K562 (cell line): ENCODE results near the gene HOXB7. TPM values are rescaled to one million over a fixed set of nuclear protein-coding genes. Genes with fewer than 3 reads are reported as not detected.
A peak's percentile ranks its signal among the peaks of the same experiment; 100 is the strongest.

ENCODE experiments used
- BHLHE40 ChIP-seq: IDR thresholded peaks from 2 replicates; pipeline ENCODE4 v1.6.1; 2011; ENCODE audit warnings: low read length, improper control_type of control experiment
- CCNT2 ChIP-seq: IDR thresholded peaks from 2 replicates; pipeline ENCODE4 v1.6.1; 2011; ENCODE audit warnings: borderline replicate concordance, low read depth, mild to moderate bottlenecking, moderate library complexity, mixed read lengths, low read length; ENCODE audit not compliant: insufficient read length; ENCODE audit errors: extremely low read depth
- DDX20 ChIP-seq: fragments of 450-650 bp; IDR thresholded peaks from 2 replicates; pipeline ENCODE4 v1.6.1; 2016; ENCODE audit warnings: missing genetic modification characterization, low read depth, mild to moderate bottlenecking, missing compliant biosample characterization, moderate library complexity
- E2F5 ChIP-seq: sonication (generic); formaldehyde crosslinking; IDR thresholded peaks from 2 replicates; pipeline ENCODE4 v1.8.0; 2022; ENCODE audit warnings: mild to moderate bottlenecking, missing genetic modification reagents
- EGR1 ChIP-seq: fragments of 450-650 bp; conservative IDR thresholded peaks from 2 replicates; pipeline ENCODE4 v1.6.1; 2017; ENCODE audit warnings: mild to moderate bottlenecking
- ELK3 ChIP-seq: fragments of 450-650 bp; formaldehyde crosslinking; IDR thresholded peaks from 2 replicates; pipeline ENCODE4 v1.4.0; 2020; ENCODE audit warnings: mild to moderate bottlenecking
- ETV1 ChIP-seq: fragments of 450-650 bp; conservative IDR thresholded peaks from 2 replicates; pipeline ENCODE4 v1.6.1; 2016; ENCODE audit warnings: missing genetic modification characterization, control low read depth, low read depth, missing compliant biosample characterization
- FOXP1 ChIP-seq: sonication (generic); formaldehyde crosslinking; IDR thresholded peaks from 2 replicates; pipeline ENCODE4 v1.8.0; 2022; ENCODE audit warnings: mild to moderate bottlenecking, missing genetic modification reagents
- GTF2A2 ChIP-seq: IDR thresholded peaks from 2 replicates; pipeline ENCODE4 v1.6.1; 2016; ENCODE audit warnings: mild to moderate bottlenecking, missing genetic modification characterization, missing compliant biosample characterization
- HDGF ChIP-seq: fragments of 450-650 bp; IDR thresholded peaks from 2 replicates; pipeline ENCODE4 v1.6.1; 2016
- HNRNPL ChIP-seq: fragments of 200-400 bp; formaldehyde crosslinking; IDR thresholded peaks from 2 replicates; pipeline ENCODE4 v1.6.1; 2017; ENCODE audit warnings: low read depth, mild to moderate bottlenecking, low read length
- ILK ChIP-seq: fragments of 450-650 bp; IDR thresholded peaks from 2 replicates; pipeline ENCODE4 v1.6.1; 2016; ENCODE audit warnings: missing genetic modification characterization, low read depth, mild to moderate bottlenecking, missing compliant biosample characterization, moderate library complexity, borderline replicate concordance
- IRF9 ChIP-seq: fragments of 450-650 bp; IDR thresholded peaks from 2 replicates; pipeline ENCODE4 v1.6.1; 2016; ENCODE audit warnings: missing biosample characterization, missing genetic modification characterization
- MTA2 ChIP-seq: fragments of 450-650 bp; IDR thresholded peaks from 2 replicates; pipeline ENCODE4 v1.6.1; 2016; ENCODE audit warnings: low read depth
- RB1 ChIP-seq: fragments of 450-650 bp; IDR thresholded peaks from 2 replicates; pipeline ENCODE4 v1.6.1; 2017; ENCODE audit warnings: low read depth, mild to moderate bottlenecking
- SMAD2 ChIP-seq: fragments of 150-350 bp; IDR thresholded peaks from 2 replicates; pipeline ENCODE4 v1.6.1; 2014; ENCODE audit warnings: low read depth, mild to moderate bottlenecking, low read length
- SMAD4 ChIP-seq: fragments of 250-450 bp; sonication (Bioruptor Pico); conservative IDR thresholded peaks from 2 replicates; pipeline ENCODE4 v1.8.0; 2021; ENCODE audit warnings: inconsistent platforms, mild to moderate bottlenecking, moderate library complexity
- SMARCC2 ChIP-seq: fragments of 450-650 bp; IDR thresholded peaks from 2 replicates; pipeline ENCODE4 v1.6.1; 2017; ENCODE audit warnings: antibody characterized with exemption, moderate library complexity, mild to moderate bottlenecking, low read depth
- TCF3 ChIP-seq: sonication (generic); formaldehyde crosslinking; IDR thresholded peaks from 2 replicates; pipeline ENCODE4 v1.4.0; 2020; ENCODE audit warnings: mild to moderate bottlenecking, missing genetic modification reagents
- TCF7 ChIP-seq: sonication (generic); IDR thresholded peaks from 2 replicates; pipeline ENCODE4 v1.6.1; 2016; ENCODE audit warnings: antibody characterized with exemption, borderline replicate concordance
- ZBTB2 ChIP-seq: fragments of 450-650 bp; IDR thresholded peaks from 2 replicates; pipeline ENCODE4 v1.6.1; 2016; ENCODE audit warnings: antibody characterized with exemption
- ZNF444 ChIP-seq: fragments of 250-450 bp; sonication (Bioruptor Pico); IDR thresholded peaks from 2 replicates; pipeline ENCODE4 v1.4.0; 2020; ENCODE audit warnings: mild to moderate bottlenecking, moderate library complexity
- ZNF717 ChIP-seq: fragments of 250-450 bp; sonication (Bioruptor Pico); IDR thresholded peaks from 2 replicates; pipeline ENCODE4 v1.5.0; 2021
- ZNF785 ChIP-seq: fragments of 250-450 bp; sonication (Bioruptor Pico); IDR thresholded peaks from 2 replicates; pipeline ENCODE4 v1.4.0; 2020; ENCODE audit warnings: mild to moderate bottlenecking
- polyA plus RNA-seq, 8 experiments: library from polyadenylated mRNA; depleted of rRNA in 4 of 8; stranded (reverse) in 5 of 8; unstranded in 3 of 8; fragments of >200 nt; fragmentation: Nextera tagmentation in 2 of 8; fragmentation: Illumina TruSeq in 1 of 8; extraction: Ambion mirVana in 2 of 8; extraction: Trizol in 1 of 8; gene quantifications; 2 replicates each; pipeline versions ENCODE4 v1.2.1 to v1.2.3, GENCODE V29; 2011 to 2014; ENCODE audit warnings: inconsistent platforms in 1 of 8, missing spikeins in 1 of 8
- total RNA-seq, 7 experiments: library from RNA; depleted of rRNA in 6 of 7; stranded (reverse); fragments of >200 nt in 6 of 7; fragmentation: Illumina TruSeq in 2 of 7; extraction: Trizol in 2 of 7; gene quantifications; 2 replicates each; pipeline versions ENCODE4 v1.2.1 to v1.2.3, GENCODE V29; 2011 to 2021; ENCODE audit warnings: low replicate concordance in 1 of 7

Gene HOXB7
- total and polyA plus RNA-seq, 9 of the 15 experiments (the other 6 are each of a cell fraction or from before 2014, with no cell fraction given), result 5.5 to 16.7 (median 8.3) TPM

GRCh38 chr17:48625495-48626244 is 14.9 kb upstream of the HOXB7 start (continued):
- TF ChIP-seq BHLHE40, result peak; percentile 77
- no peak for TF ChIP-seq ILK (tag)
- TF ChIP-seq ZNF444 (CRISPR knock-in tag), result no peak
- TF ChIP-seq RB1, result 0 out of 2 replicates have a peak, but pooled peaks have one; percentile 41
- no peak for TF ChIP-seq CCNT2
- no peak for TF ChIP-seq EGR1
- TF ChIP-seq TCF7, result 0 out of 2 replicates have a peak, but pooled peaks have one; percentile 35
- TF ChIP-seq ZBTB2, result no peak
- no peak for TF ChIP-seq ETV1 (tag)
- no peak for TF ChIP-seq SMARCC2
- TF ChIP-seq FOXP1 (CRISPR knock-in tag), result no peak
- peak; percentile 11; the same call in 1 of the 2 replicates for TF ChIP-seq SMAD4 (CRISPR knock-in tag)
- TF ChIP-seq ZNF717, result no peak
- TF ChIP-seq HNRNPL, result 0 out of 2 replicates have a peak, but pooled peaks have one; percentile 61
- TF ChIP-seq TCF3 (CRISPR knock-in tag), result no peak
- TF ChIP-seq E2F5 (CRISPR knock-in tag), result no peak
- TF ChIP-seq IRF9 (tag), result no peak
- TF ChIP-seq ZNF785, result no peak
- TF ChIP-seq SMAD2, result no peak
- TF ChIP-seq ELK3, result no peak
- no peak for TF ChIP-seq HDGF
- no peak for TF ChIP-seq DDX20
- TF ChIP-seq MTA2, result no peak
- TF ChIP-seq GTF2A2 (tag), result no peak
